ENCODE measurements around the gene ZNF132. TPM values are rescaled to one million over a fixed set of nuclear protein-coding genes. Genes with fewer than 3 reads are reported as not detected.

The ZNF132 gene
- total RNA-seq, 1 experiment from 2014 or later = not detected

DNA sequence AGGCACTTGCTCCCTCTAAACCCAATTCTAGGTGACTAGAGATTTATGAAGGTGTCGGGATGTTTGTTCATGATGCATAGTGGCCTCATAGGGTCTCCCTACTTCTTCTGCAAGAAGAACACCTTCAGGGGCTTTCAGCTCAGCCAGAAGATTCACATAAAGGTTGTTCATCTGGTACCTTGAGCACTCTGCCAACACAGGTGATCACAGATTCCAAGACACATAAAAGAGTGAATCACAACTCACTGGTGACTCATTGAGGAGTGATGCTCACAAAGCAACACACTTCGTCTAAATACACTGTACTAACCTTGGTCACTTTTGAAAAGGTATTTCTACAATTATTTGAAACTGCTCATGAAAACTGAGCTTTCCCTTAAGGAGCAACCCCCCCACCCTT lies 20.1 kb upstream of the ZNF132 start:
- intact Hi-C loops (cut with micrococcal nuclease; ENCODE audit: unreplicated experiment) = no loop called here
- Mint-ChIP-seq H3K9me3 (ENCODE audit: low read depth, unreplicated experiment) (peaks cover 2% of the 10 kb centered on the region), H3K36me3 (ENCODE audit: insufficient read depth, unreplicated experiment) (peaks cover 5% of the 10 kb centered on the region), H3K27me3 (ENCODE audit: unreplicated experiment) (no peaks in the 10 kb centered on the region), H3K4me3 (ENCODE audit: low read depth, unreplicated experiment) (no peak overlapping the region), H3K27ac (ENCODE audit: unreplicated experiment) (no peak overlapping the region), H3K4me1 (ENCODE audit: low read depth, unreplicated experiment) (no peaks in the 10 kb centered on the region)
- no peak for DNase-seq
- no TSS peak for BruUV-seq (replicated peaks)
- TF ChIP-seq, protein P1, sequence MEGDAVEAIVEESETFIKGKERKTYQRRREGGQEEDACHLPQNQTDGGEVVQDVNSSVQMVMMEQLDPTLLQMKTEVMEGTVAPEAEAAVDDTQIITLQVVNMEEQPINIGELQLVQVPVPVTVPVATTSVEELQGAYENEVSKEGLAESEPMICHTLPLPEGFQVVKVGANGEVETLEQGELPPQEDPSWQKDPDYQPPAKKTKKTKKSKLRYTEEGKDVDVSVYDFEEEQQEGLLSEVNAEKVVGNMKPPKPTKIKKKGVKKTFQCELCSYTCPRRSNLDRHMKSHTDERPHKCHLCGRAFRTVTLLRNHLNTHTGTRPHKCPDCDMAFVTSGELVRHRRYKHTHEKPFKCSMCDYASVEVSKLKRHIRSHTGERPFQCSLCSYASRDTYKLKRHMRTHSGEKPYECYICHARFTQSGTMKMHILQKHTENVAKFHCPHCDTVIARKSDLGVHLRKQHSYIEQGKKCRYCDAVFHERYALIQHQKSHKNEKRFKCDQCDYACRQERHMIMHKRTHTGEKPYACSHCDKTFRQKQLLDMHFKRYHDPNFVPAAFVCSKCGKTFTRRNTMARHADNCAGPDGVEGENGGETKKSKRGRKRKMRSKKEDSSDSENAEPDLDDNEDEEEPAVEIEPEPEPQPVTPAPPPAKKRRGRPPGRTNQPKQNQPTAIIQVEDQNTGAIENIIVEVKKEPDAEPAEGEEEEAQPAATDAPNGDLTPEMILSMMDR (IDR thresholded peaks at IDR 0.05; ENCODE audit: unreplicated experiment) = no peak
- CTCF ChIA-PET = no interaction called here

DNA sequence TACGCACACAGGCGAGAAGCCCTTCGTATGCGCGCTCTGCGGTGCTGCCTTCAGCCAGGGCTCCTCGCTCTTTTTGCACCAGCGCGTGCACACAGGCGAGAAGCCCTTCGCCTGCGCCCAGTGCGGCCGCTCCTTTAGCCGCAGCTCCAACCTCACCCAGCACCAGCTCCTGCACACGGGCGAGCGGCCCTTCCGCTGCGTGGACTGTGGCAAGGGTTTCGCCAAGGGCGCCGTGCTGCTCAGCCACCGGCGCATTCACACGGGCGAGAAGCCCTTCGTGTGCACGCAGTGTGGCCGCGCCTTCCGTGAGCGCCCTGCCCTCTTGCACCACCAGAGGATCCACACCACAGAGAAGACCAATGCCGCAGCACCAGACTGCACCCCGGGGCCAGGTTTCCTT lies 16.2 kb upstream of the ZNF132 start:
- CTCF ChIA-PET = no interaction called here

DNA sequence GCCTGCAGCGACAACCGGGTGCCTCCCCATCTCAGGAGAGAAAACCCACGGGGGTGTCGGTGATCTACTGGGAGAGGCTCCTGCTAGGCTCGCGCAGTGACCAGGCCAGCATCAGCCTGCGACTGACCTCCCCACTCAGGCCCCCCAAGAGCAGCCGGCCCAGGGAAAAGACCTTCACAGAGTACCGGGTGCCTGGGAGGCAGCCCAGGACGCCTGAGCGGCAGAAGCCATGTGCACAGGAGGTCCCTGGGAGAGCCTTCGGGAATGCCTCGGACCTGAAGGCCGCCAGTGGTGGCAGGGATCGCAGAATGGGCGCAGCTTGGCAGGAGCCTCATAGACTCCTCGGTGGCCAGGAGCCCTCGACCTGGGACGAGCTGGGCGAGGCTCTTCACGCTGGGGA lies 15.4 kb upstream of the ZNF132 start:
- TF ChIP-seq, protein P1 (IDR thresholded peaks at IDR 0.05; ENCODE audit: unreplicated experiment) = no peak
- CTCF ChIA-PET = no interaction called here
- DNase-seq = no peak
- H3K9me3 Mint-ChIP-seq (ENCODE audit: low read depth, unreplicated experiment) = peaks cover 2% of the 10 kb centered on the region
- peaks cover 28% of the 10 kb centered on the region for H3K36me3 Mint-ChIP-seq (ENCODE audit: insufficient read depth, unreplicated experiment)
- intact Hi-C loops (cut with micrococcal nuclease; ENCODE audit: unreplicated experiment) = no loop called here
- no peak overlapping the region for H3K4me3 Mint-ChIP-seq (ENCODE audit: low read depth, unreplicated experiment)
- BruUV-seq (replicated peaks) = no TSS peak
- no peak overlapping the region for H3K27ac Mint-ChIP-seq (ENCODE audit: unreplicated experiment)
- H3K4me1 Mint-ChIP-seq (ENCODE audit: low read depth, unreplicated experiment) = peaks cover 22% of the 10 kb centered on the region
- no peaks in the 10 kb centered on the region for H3K27me3 Mint-ChIP-seq (ENCODE audit: unreplicated experiment)

More for the DNA sequence above, 16.2 kb upstream of the ZNF132 start:
- BruUV-seq (replicated peaks) = no TSS peak
- intact Hi-C loops (cut with micrococcal nuclease; ENCODE audit: unreplicated experiment) = no loop called here
- Mint-ChIP-seq H3K27ac (ENCODE audit: unreplicated experiment) (no peak overlapping the region), H3K27me3 (ENCODE audit: unreplicated experiment) (no peaks in the 10 kb centered on the region), H3K4me3 (ENCODE audit: low read depth, unreplicated experiment) (no peak overlapping the region), H3K4me1 (ENCODE audit: low read depth, unreplicated experiment) (peaks cover 14% of the 10 kb centered on the region), H3K9me3 (ENCODE audit: low read depth, unreplicated experiment) (peaks cover 2% of the 10 kb centered on the region), H3K36me3 (ENCODE audit: insufficient read depth, unreplicated experiment) (peaks cover 23% of the 10 kb centered on the region)
- no peak for DNase-seq
- TF ChIP-seq, protein P1 (IDR thresholded peaks at IDR 0.05; ENCODE audit: unreplicated experiment) = no peak

DNA sequence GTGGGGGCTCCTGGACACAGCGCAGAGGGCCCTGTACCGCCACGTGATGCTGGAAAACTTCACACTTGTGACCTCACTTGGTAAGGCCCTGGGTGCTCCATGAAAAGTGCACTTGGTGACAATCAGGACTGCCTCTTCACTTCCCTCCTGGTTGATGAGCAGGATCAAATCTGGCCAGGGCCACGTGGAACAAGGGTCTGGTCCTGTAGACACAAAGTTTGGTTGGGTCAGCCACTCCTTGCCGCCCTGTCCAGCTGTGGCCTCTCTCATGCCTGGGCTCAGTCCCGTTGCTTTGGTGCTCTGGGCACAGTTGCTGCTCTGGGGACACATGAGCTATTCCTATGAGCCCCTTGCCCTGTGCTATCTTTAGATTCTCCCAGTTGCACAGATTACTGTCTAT lies 13.8 kb upstream of the ZNF132 start:
- Mint-ChIP-seq H3K27me3 (ENCODE audit: unreplicated experiment) (no peaks in the 10 kb centered on the region), H3K27ac (ENCODE audit: unreplicated experiment) (no peak overlapping the region), H3K4me3 (ENCODE audit: low read depth, unreplicated experiment) (no peak overlapping the region), H3K4me1 (ENCODE audit: low read depth, unreplicated experiment) (peaks cover 24% of the 10 kb centered on the region), H3K36me3 (ENCODE audit: insufficient read depth, unreplicated experiment) (peaks cover 22% of the 10 kb centered on the region), H3K9me3 (ENCODE audit: low read depth, unreplicated experiment) (peaks cover 5% of the 10 kb centered on the region)
- CTCF ChIA-PET = no interaction called here
- intact Hi-C loops (cut with micrococcal nuclease; ENCODE audit: unreplicated experiment) = loop anchor here (5.0 kb wide), 1 partner anchor 46 kb away; the partner anchor contains the start of gene ZNF584
- DNase-seq = no peak
- TF ChIP-seq, protein P1 (IDR thresholded peaks at IDR 0.05; ENCODE audit: unreplicated experiment) = no peak
- BruUV-seq (replicated peaks) = no TSS peak
